ENCODE results near the gene WDR27.

WDR27 gene

DNA sequence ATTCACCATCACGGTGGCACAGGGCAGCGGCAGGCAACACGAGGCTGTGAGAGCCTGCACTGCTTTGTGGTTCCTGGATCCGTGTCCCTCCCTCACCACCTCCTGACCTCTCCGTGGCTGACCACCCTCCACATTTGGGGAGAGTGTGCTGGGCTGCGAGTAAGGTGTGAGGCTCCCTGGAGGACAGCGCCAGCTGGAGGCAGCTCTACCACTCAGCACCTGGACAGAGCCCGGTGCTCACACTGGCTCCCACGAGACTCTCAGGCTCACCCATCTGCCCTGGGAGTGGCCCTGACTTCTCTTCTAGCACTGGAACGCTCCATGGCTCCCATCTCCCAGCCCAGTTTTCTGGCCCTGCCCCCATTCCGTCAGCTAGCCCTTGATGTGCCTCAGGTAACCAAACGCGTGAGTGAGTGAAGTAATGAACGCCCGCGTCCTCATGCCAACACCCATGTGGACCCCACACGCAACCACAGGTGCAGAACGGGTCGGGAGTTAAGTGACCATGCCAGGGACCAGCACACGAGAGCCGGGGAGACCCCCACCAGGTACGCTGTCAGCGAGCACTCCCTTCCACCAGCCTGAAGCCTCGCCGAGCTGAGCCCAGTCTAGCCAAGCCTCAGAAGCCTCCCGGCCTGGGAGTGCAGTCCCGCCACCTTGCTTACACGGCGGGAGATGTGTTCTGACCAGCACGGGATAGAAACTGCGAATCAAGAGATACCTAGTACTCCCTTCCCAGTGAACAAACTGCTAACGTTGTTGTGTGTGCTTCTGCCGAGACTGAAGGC is 137.2 kb downstream of the WDR27 start:
- DNase-seq (ENCODE audit: low read depth in 2 of 2) = no peak

DNA sequence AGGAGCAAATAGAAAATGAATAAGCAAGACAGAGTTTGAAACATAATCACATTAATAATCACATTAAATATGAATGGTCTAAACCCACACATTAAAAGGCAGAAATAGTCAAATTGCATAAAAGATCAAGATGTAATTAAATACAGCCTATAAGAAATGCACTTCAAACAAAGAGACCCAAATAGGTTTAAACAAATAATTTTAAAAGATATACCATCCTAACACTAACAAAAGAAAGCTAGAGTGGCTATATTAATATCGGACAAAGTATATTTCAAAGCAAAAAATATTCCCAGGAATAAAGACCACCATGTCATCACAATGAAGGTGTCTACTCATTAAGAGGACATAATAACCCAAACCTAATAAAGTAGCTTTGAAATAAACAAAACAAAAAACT is 140.2 kb downstream of the WDR27 start:
- no peak for DNase-seq (ENCODE audit: low read depth in 2 of 2)

DNA sequence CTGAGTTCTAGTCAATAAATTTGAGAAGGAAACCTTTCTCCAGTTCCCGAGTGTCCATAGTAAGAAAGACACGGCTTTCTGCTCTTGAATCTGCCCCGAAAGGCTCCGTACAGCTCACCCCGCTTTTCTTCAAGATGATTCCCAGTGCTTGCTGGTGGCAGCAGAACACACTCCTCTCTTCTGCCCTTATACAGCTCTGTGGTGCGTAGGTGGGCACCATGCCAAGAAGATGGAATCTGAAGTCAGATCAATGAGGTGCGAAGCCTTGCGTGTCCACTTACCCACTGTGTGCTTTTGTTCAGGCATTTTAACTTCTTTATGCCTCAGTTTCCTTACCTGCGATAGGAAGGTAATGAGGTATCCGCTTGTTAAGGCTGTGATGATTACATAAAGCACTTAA is 142.2 kb downstream of the WDR27 start:
- DNase-seq (ENCODE audit: low read depth in 2 of 2) = no peak

DNA sequence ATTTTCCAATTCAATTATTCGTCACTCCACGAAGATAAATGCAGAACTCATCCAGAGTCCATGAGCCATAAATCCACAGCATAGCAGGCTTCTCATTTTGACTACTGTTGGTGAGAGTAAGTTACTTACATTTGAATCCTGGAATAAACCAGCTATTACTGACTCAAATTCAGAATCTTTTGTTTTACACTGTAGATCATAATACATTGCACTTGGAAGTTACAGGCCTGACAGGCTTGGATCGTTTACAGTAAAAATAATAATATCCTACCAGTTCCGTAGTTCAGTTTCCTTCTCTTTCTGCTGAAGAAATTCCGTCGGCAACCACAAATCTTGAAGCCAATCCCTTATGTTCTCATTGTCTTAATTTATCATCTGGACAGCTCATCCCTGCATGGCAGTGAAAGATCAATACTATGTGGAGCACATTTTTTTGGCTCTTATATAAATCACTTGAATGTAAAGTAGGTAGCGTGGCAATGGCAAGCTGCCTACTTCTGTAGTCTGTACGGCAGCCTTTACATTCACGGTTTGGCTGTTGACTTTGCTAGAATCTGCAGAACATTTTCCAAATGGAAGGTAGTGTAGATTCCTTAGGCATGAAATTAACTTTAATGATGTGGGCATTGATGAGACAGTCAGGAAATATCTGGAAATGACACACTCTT is 142.9 kb downstream of the WDR27 start:
- no peak for DNase-seq (ENCODE audit: low read depth in 2 of 2)

DNA sequence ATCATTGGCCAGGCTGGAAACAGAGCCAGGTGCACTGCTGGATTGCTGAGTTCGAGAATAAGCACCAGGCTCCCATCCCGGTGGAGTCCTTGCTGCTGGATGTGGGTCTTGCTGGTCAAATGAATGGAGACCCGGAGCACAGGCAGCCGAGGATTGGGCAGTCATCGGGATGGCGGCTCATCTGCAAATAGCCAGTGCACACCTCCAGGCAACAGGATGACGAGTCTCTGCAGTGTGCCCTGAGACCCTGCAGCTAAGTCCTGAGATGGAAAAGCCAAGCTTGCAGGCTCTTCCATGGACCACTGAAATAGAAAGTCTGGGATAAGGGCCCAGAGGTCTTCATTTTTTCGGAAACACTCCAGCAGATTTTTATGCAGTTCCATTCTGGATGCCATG is 143.5 kb downstream of the WDR27 start:
- no peak for DNase-seq (ENCODE audit: low read depth in 2 of 2)

DNA sequence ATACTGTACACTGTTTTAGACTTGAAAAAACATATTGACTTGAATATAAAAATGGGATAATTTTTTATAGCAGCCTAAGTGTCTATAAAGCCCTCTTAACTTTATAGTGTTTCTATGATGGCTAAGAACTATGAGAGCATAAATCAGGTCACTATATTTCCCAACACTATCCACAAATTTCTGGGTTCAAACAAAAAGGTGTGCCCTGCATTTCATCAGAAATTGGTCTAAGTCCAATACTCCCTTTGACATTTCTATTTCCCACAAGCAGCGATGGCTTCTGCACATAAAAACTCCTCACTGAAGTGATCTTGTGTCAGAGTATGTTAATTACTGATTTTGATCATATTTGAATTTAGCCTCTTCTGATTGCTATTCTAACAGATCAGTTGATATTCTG is 143.9 kb downstream of the WDR27 start:
- DNase-seq (ENCODE audit: low read depth in 2 of 2) = no peak

DNA sequence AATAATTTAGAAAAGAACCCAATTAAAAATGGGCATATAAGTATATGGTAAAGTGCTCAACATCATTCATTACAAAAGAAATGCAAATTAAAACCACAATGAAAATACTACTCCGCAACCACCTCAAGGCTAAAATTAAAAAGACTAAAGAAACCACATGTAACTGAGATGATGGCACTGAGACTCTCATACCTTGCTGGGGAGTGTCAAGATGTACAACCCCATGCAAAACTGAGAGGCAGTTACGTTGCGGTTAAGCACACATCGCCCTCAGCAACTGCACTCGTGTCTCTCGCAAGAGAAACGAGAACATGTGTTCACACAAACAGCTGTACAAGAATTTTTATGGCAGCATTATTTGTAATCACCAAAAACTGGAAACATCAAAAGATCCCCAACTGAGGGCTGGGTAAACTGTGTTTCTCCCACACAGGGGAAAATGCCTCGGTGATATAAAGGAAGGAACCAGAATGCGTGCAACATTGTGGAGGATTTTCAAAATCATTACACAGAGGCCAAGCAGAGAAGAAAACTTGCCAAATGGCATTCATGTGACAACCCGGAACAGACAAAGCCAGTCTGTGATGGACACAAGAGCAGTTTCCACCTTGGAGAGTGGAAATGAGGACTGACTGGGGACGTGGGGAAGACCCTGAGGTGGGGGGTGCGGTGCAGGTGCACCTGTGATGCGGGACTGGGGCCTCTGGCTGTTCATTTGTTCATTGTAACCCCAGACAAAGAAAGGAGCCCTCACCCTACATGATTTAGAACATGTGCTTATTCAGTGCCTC is 144.9 kb downstream of the WDR27 start:
- peak; percentile 10 to 17 for DNase-seq (ENCODE audit: low read depth in 2 of 2)

DNA sequence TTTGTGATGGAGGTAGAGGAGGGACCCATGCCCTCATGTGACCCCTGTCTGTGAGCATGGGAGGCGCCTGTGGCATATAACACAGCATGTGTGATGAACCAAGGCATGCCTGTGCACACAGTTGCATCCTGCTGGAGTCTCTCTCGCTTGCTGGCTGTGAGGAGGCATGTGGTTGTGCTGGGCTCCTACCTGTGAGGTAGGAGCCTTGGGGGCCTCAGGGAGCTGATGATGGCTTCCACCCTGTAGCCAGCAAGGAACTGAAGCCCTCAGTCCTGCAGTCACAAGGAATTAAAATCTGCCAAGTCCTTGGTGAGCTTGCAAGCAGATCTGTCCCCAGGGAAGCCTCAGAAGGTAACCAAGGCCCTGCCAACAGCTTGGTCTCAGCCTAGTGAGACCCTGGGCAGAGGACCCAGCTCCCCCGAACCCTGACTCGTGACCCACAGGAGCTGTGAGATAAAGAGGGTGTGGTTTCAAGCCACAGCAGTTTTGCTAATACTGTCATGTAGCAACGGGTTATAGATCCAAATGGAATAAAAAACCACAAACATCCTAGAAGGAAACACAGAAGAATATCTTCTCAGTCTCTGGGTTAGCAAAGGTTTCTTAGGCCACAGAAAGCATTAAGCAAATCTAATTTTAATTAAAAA is 145.7 kb downstream of the WDR27 start:
- DNase-seq (ENCODE audit: low read depth in 2 of 2) = no peak

DNA sequence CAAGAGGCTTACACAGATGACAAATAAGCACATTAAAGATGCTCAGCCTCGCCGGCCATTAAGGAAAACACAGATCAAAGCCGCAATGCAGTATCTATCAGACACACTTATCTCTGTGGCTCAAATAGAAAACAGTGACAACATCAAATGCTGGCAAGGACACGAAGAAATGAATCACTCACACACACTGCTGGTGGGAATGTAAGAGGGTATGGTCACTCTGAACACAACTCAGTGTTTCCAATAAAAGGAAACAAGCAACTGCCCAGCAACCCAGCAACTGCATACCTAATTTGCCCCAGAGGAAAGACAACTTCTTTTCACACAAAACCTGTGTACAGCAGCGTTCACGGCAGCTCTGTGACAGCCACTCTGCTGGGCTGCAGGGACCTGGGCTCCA is 155.8 kb downstream of the WDR27 start:
- no peak for DNase-seq (ENCODE audit: low read depth in 2 of 2)

DNA sequence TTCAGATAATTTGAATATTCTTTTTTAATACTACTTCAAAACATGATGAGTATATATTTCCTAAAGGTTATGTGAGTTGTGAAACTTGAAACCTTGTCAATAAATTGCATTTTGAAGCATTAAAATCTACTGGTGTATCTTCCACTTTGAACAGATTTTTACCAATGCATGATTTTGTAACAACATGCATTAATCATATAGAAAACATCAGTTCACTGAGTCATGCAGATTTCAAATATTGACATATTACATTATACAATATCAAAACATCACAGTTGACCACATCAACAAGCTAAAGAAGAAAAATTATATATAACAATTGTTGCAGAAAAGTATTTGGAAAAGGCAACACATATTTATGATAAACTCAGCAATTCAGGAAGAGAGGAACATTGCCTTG is 158.1 kb downstream of the WDR27 start:
- no peak for DNase-seq (ENCODE audit: low read depth in 2 of 2)

DNA sequence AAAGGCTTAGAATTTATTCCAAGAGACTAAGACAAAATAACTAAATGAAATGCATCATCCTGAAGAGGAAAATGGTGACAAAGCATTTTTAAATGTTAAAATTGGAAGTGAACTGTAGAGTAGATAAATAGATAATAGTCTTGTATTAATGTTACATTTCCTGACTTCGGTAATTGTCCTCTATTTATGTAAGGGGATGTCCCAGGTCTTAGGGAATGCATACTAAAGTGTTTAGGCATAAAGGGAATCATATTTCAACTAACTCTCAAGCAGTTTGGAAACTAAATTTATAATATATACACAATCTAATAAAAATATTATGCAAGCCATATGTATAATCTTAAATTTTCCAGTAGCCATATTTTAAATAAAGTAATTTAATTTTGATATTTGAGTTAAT is 159.3 kb downstream of the WDR27 start:
- DNase-seq (ENCODE audit: low read depth in 2 of 2) = no peak

DNA sequence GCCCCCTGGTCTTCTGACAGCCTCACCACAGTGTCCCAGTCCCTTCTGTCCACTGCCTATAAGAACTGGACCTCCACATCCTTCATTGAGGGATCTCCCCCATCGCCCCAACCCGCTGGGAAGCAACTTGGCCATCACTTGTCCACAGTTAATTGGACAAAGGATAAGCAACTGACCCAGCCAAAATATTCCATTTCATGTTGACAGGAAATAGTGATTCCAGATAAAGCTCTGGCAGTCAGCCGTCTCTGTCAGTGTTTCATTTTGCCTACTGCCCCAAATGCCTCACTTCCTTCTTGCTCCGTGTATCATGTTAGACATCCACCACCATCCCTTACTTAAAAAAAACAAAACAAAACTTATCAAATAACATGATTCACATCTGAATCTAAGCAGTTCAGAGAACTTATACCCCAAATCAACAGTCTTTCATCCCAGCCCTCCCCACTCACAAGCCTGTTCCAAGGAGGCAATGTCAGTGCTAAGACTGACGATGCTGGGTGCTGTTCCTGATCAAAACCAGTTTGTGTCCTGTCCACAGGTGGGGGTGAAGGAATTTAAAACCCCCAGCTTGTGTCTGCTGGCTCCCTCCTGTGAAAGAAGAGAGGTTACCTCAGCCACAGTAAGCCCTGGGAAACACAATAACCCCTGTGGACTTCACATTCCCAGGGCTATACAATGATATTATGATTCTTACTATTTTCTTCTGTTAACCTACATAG is 162.5 kb downstream of the WDR27 start:
- DNase-seq (ENCODE audit: low read depth in 2 of 2) = no peak

DNA sequence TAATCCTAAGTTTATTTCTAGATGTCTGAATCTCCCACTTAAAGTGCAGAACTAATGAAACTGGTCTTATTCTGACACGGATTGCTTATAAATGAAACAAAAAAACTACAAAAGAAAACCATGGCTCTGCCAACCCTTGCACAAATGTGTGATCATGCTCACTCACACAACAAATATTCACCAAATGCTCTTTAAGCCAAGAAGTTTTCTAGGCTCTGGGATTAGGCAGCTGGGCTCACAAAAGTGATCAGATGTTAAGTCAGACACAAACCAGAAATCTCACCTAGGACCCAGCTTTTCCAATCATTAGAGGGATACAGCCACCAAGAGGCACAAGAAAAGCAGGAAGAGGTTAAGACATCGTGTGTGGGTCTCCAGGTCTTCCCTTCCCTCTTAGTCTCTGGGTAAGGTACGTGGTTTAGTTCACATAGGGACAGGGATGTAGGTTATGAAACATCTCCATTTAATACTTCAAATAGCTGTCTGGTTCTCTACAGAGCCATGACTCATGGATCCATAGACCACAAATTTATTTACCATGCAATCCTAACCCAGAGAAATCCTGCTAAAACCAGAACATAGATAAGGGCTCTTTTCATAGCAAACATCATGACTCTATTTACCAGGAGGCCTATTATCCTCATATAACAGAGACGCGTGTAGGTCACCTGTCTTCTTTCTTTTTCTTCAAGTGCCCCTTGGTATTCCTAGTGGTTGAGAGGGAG is 165.2 kb downstream of the WDR27 start:
- no peak for DNase-seq (ENCODE audit: low read depth in 2 of 2)

DNA sequence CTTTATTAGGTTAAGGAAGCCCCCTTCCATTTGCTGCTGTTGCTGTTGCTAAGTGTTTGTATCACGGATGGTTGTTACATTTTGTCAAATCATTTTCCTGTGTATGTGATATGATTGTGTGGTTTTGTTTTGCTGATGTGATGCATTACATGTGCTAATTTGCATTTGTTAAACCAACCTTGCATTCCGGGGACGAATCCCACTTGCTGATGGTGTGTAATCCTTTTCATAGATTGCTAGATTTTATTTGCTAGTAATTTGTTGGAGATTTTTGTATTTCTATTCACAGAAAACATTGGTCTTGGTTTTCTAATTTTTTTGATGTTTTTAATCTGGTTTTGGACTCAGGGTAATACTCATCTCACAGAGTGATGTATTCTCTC is 167.8 kb downstream of the WDR27 start:
- no peak for DNase-seq (ENCODE audit: low read depth in 2 of 2)

DNA sequence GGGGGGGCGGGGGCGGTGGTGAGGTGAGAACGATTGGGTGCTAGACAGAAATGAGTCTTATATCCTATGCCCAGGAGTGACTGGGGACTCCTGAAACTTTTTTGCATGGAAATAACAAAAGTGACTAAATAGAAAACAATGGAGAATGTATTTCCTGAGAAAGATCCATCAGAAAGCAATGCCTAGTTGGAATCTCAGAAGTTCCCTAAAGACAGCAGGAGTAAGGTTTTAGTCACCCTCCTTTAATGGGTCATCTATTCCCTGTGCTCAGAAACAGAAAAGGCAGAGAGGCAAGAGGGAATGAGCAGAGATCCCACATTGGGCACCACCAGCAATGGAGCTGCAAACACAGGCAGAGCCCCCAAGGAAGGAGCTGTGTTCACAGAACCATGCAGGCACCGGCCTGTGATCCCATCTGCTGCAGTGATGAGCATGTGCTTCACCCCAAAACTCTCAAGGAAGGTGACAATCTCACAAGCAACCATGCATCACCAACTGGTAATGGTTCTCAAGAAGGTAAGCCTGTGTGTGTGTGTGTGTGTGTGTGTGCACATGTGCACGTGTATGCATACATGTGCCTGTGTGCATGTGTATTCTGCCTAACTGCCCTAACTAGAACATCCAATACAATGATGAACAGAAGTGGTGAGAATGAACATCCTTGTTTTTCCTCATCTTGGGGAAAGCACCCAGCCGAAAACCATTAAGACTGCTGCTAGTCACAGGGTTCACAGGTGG is 168.4 kb downstream of the WDR27 start:
- DNase-seq (ENCODE audit: low read depth in 2 of 2) = no peak

DNA sequence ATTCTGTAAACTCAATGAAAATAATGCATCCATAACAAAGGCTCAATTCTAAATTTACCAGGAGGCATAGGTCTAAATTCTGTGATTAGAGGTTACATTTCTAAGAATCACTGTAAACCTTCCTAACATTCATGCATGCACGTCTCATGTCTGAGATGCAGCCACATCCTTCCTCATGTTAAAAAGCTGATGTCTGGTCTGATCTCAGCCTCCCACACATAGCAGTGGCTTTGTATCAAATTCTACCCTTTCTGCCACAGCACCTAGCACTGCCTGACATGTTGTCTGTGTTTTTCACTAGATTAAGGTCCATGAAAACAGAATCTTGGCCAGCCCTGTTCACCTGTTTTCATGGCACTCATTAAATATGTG is 171.1 kb downstream of the WDR27 start:
- no peak for DNase-seq (ENCODE audit: low read depth in 2 of 2)

DNA sequence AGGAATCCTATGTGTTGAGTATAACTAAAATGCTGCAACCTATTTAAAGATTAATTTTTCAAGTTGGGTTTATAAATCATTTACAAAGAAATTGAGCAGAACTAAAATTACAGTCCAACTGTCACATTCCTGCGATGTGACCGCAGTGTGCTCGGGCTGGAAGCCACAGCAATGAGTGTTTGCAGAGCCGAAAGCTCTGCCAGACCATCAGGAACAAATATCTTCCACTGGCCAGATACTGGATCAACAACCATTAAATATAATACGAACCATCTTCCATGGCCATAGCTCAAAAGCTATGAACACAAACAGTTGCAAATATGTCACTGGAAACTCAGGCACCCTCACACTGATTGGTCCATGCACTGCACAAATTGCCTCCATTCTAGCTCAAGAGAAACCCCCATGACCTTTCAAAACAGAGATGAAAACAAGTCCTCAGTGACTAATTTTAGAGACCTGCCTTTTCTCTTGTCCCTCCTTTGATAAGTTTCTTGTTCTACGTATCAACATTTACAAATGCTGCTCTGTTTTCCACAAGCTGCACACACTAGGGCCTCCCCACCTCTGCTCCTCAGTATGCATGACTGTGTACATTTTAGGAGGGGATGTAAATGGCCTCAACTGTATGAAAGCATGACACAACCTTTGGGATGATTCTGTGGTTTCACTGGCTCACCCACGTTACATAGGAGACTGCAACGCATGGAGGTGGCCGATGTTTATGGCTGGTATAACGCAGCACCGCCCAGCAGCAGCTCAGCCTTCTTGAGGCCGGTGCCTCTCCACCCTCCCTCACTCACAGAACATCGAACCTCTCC is 171.7 kb downstream of the WDR27 start:
- DNase-seq (ENCODE audit: low read depth in 2 of 2) = peak in 1 of 2 donors; percentile 7

DNA sequence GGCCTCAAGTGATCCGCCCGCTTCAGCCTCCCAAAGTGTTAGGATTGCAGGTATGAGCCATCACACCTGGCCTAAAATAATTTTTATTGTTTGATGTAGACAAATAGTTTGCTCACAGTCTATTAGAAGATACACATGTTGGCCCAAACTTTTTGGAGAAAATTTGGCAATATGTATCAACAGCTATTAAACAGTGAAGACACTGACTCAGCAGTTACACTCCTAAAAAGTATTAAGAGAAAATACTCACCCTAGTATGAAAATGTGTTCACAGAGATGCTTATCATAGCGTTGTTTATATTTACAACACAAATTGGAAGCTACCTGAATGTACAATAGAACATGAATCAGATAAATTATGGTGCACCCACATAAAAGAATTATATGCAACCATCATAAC is 173.1 kb downstream of the WDR27 start:
- no peak for DNase-seq (ENCODE audit: low read depth in 2 of 2)

DNA sequence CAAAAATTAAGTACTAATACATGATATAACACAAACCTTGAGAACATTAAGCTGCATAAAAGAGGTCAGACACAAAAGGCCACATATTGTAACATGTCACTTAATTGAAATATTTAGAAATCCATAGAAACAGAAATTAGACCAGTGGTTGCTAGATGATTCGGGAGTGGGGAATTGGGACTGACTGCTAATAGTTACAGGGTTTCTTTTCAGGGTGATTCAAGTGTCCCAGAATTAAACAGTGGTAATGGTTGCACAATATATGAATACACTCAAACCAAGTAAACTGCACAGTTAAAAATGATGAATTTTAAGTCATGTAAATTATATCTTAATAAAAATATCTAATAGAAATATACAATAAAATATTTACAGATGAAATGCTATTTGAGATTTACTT is 174.5 kb downstream of the WDR27 start:
- DNase-seq (ENCODE audit: low read depth in 2 of 2) = no peak

All from stimulated activated CD8-positive, alpha-beta memory T cell treated with anti-CD3 and anti-CD28 coated beads, Interleukin-2, amount 100 ng/mL, for 48 hours (primary cell).